ENCODE data around the gene CPNE2. TPM values are rescaled to one million over a fixed set of nuclear protein-coding genes. Genes with fewer than 3 reads are reported as not detected.

CPNE2 gene
- total and polyA plus RNA-seq, 7 donors = 22.9 to 75.1 (median 59.9) TPM

DNA sequence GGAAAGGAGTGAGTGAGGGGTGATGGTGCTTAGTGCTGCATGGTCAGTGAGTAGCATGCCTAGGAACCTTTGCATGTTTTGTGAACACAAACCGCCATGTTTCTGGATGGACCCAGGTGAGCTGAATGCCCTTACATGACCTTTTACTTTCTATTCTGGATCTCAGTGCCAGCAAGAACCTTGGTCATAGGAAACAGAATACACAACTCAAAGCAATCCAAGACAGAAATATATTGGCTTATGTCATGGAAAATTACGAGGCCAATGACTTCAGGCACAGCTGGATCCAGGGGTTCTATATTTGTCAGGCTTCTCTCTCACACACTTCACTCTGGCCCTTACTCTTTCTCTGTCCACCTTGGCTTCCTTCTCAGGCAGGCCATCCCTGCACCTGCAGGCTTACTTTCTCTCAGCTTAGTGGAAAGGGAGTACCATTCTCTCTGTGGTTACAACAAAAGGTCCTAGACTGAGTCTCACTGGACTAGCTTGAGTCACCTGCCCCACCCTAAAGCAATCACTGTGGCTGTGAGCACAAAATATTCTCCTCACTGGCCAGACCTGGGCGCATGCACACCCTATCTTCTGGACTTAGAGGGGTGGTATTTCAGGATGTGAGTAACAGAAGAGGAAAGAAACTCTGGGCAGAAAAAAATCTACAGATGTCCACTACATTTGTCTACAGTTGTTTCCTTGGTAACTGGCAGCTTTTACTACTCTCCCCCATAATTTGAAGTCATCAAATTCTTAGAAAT is 20.4 kb upstream of the CPNE2 start:
- WGBS, 2 donors = 76 to 84% methylated on average over 3 of the region's 3 CpGs

DNA sequence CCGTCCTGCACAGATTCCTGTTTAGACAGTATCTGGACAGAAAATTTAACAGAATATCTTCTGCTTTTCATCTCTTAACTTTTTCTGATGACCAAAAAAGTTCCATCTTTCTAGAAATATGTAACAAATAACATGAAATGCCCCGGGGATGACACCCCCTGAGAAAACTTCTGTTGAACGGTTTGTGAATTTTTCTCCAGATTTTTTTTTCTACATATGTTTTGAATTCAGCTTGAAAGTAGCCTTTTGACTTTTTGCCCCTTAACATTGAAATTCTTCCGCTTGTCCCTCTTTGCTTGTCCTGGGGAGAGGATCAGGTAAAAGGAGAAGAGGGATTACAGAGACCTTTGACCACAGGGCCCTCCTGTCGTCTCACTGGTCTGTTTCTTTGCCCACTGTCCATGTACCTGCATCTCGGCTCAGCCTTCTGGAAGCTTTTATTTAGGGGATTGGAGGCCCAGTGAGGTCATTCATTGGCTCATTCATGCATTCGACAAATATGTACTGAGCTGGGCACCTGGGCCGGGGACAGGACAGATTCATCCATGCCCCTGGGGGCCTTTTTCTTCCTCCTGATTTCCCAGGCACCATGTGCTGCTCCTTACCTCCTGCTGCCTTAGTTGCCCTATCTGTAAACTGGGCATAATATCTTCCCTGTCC is 19.6 kb upstream of the CPNE2 start:
- H3K4me3 ChIP-seq = no peak overlapping the region
- TF ChIP-seq POLR2A (IDR thresholded peaks at IDR 0.05) (no peak), POLR2AphosphoS5 (IDR thresholded peaks at IDR 0.05) (no peak), EP300 (IDR thresholded peaks at IDR 0.05) (no peak)
- TF ChIP-seq, protein P1, sequence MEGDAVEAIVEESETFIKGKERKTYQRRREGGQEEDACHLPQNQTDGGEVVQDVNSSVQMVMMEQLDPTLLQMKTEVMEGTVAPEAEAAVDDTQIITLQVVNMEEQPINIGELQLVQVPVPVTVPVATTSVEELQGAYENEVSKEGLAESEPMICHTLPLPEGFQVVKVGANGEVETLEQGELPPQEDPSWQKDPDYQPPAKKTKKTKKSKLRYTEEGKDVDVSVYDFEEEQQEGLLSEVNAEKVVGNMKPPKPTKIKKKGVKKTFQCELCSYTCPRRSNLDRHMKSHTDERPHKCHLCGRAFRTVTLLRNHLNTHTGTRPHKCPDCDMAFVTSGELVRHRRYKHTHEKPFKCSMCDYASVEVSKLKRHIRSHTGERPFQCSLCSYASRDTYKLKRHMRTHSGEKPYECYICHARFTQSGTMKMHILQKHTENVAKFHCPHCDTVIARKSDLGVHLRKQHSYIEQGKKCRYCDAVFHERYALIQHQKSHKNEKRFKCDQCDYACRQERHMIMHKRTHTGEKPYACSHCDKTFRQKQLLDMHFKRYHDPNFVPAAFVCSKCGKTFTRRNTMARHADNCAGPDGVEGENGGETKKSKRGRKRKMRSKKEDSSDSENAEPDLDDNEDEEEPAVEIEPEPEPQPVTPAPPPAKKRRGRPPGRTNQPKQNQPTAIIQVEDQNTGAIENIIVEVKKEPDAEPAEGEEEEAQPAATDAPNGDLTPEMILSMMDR (IDR thresholded peaks at IDR 0.05) = no peak
- no peak for DNase-seq
- no peaks in the 10 kb centered on the region for H3K4me1 ChIP-seq
- intact Hi-C loops (cut with DNase I) = no loop called here
- WGBS, 2 donors = 71 to 83% methylated on average over 8 of the region's 8 CpGs
- no peaks in the 10 kb centered on the region for H3K27me3 ChIP-seq
- no peaks in the 10 kb centered on the region for H3K9me3 ChIP-seq
- peaks cover 0 to 9% (median 2%) of the 10 kb centered on the region in 4 donors for H3K36me3 ChIP-seq
- H3K27ac ChIP-seq = no peak overlapping the region

More for the DNA sequence above, 20.4 kb upstream of the CPNE2 start:
- H3K27me3 ChIP-seq = no peaks in the 10 kb centered on the region
- H3K4me1 ChIP-seq = no peaks in the 10 kb centered on the region
- H3K27ac ChIP-seq = no peak overlapping the region
- H3K36me3 ChIP-seq = peaks cover 0 to 9% (median 2%) of the 10 kb centered on the region in 4 donors
- DNase-seq = no peak
- H3K4me3 ChIP-seq = no peak overlapping the region
- intact Hi-C loops (cut with DNase I) = no loop called here
- no peaks in the 10 kb centered on the region for H3K9me3 ChIP-seq
- no peak for TF ChIP-seq POLR2A (IDR thresholded peaks at IDR 0.05)
- TF ChIP-seq POLR2AphosphoS5 (IDR thresholded peaks at IDR 0.05) = no peak
- TF ChIP-seq, protein P1 (IDR thresholded peaks at IDR 0.05) = no peak
- TF ChIP-seq EP300 (IDR thresholded peaks at IDR 0.05) = no peak

DNA sequence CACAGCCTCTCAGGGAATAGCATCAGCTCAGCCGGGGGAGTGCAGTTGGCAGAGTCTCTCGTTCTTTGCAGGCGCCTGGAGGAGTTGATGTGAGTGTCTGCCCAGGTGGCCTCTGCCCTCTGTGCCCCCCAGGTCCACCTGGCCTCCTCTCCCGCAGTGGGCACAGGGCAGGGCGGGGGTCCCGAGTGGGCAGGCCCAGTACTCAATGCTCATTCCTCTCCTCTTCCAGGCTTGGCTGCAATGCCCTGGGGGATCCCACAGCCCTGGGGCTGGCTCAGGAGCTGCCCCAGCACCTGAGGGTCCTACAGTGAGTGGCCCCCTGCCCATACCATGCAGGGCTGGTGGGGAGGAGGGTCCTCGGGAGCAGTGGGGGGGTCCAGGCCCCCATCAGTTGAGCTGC is 14.7 kb upstream of the CPNE2 start:
- Histone ChIP-seq H3K36me3 (peaks cover 0 to 15% (median 0%) of the 10 kb centered on the region in 4 donors), H3K9me3 (no peaks in the 10 kb centered on the region)
- WGBS, 2 donors = 89 to 91% methylated on average over 7 of the region's 7 CpGs

DNA sequence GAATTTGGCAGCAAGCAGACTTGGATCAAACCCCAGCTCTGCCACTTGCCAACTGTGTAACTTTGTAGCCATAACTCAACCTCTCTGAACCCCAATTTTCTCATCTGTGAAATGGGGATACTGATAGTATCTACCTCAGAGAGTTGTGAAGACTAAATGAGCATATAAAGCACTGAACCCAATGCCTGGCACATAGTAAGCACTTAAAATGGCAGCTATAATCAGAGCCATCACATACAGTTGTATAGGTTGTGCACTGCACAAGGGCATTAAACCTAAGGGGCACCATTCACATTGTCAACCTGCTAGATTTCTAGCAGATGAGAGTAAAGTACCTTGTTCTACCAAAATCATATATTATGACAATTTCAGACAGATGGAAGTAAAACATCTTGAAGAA is 10.6 kb upstream of the CPNE2 start:
- no peaks in the 10 kb centered on the region for H3K9me3 ChIP-seq
- peaks cover 0 to 6% (median 0%) of the 10 kb centered on the region in 4 donors for H3K36me3 ChIP-seq
- DNase-seq = no peak
- H3K27me3 ChIP-seq = no peaks in the 10 kb centered on the region
- H3K27ac ChIP-seq = no peak overlapping the region
- TF ChIP-seq POLR2A (IDR thresholded peaks at IDR 0.05) (no peak), POLR2AphosphoS5 (IDR thresholded peaks at IDR 0.05) (no peak), EP300 (IDR thresholded peaks at IDR 0.05) (no peak)
- TF ChIP-seq, protein P1 (IDR thresholded peaks at IDR 0.05) = no peak
- intact Hi-C loops (cut with DNase I) = loop anchor here (5.0 kb wide), 1 partner anchor 336 kb away; no protein-coding TSS in a partner anchor
- H3K4me1 ChIP-seq = peaks cover 0 to 8% (median 2%) of the 10 kb centered on the region in 4 donors
- H3K4me3 ChIP-seq = no peak overlapping the region

More for the DNA sequence above, 14.7 kb upstream of the CPNE2 start:
- no peak for TF ChIP-seq POLR2A (IDR thresholded peaks at IDR 0.05)
- no peak for TF ChIP-seq EP300 (IDR thresholded peaks at IDR 0.05)
- TF ChIP-seq, protein P1 (IDR thresholded peaks at IDR 0.05) = no peak
- no peak for TF ChIP-seq POLR2AphosphoS5 (IDR thresholded peaks at IDR 0.05)
- Histone ChIP-seq H3K4me1 (no peaks in the 10 kb centered on the region), H3K4me3 (no peak overlapping the region), H3K27ac (no peak overlapping the region), H3K27me3 (no peaks in the 10 kb centered on the region)
- intact Hi-C loops (cut with DNase I) = no loop called here
- no peak for DNase-seq
